Neural crest cell (in vitro differentiated cells): ENCODE measurements around the gene UROC1. TPM values are rescaled to one million over a fixed set of nuclear protein-coding genes. Genes with fewer than 3 reads are reported as not detected.
"Not testable (repeated sequence)": the region's sequence is repeated elsewhere in the genome, so short reads cannot be mapped to it uniquely, and the experiment has no call there.

ENCODE experiments used
- DNase-seq: peaks from one replicate; pipeline ENCODE4 v3.0.0; 2021; ENCODE audit warnings: low read depth, mixed read lengths, low spot score
- H3K27ac Mint-ChIP-seq: one replicate; pipeline ENCODE4 v1.8.0; 2021; ENCODE audit warnings: mild to moderate bottlenecking, mixed read lengths; ENCODE audit not compliant: unreplicated experiment
- H3K27me3 Mint-ChIP-seq: 2 replicates; pipeline ENCODE4 v1.8.0; 2021; ENCODE audit warnings: low read depth, mild to moderate bottlenecking, mixed read lengths
- H3K36me3 Mint-ChIP-seq: 2 replicates; pipeline ENCODE4 v1.8.0; 2021; ENCODE audit warnings: low read depth, mild to moderate bottlenecking, mixed read lengths
- H3K4me1 Mint-ChIP-seq: 2 replicates; pipeline ENCODE4 v1.8.0; 2021; ENCODE audit warnings: mixed read lengths
- H3K4me3 Mint-ChIP-seq: one replicate; pipeline ENCODE4 v1.8.0; 2021; ENCODE audit warnings: mild to moderate bottlenecking, mixed read lengths
- H3K9me3 Mint-ChIP-seq: 2 replicates; pipeline ENCODE4 v1.8.0; 2021; ENCODE audit warnings: mixed read lengths
- total RNA-seq: library from RNA; stranded (reverse); gene quantifications from 2 replicates; pipeline ENCODE4 v1.2.1, GENCODE V29; 2021
- TF ChIP-seq, protein P1 (sequence below): fragments of 200-600 bp; sonication (generic); conservative IDR thresholded peaks from 2 replicates; pipeline ENCODE4 v1.5.0; 2021; ENCODE audit warnings: antibody characterized with exemption, mild to moderate bottlenecking

UROC1 gene
- total RNA-seq, 1 donor from 2014 or later = not detected

GRCh38 chr3:126537116-126537729 lies 19.6 kb upstream of the UROC1 start:
- H3K4me1 Mint-ChIP-seq = no peaks in the 10 kb centered on the region
- peaks cover 39% of the 10 kb centered on the region for H3K27me3 Mint-ChIP-seq
- TF ChIP-seq, protein P1, sequence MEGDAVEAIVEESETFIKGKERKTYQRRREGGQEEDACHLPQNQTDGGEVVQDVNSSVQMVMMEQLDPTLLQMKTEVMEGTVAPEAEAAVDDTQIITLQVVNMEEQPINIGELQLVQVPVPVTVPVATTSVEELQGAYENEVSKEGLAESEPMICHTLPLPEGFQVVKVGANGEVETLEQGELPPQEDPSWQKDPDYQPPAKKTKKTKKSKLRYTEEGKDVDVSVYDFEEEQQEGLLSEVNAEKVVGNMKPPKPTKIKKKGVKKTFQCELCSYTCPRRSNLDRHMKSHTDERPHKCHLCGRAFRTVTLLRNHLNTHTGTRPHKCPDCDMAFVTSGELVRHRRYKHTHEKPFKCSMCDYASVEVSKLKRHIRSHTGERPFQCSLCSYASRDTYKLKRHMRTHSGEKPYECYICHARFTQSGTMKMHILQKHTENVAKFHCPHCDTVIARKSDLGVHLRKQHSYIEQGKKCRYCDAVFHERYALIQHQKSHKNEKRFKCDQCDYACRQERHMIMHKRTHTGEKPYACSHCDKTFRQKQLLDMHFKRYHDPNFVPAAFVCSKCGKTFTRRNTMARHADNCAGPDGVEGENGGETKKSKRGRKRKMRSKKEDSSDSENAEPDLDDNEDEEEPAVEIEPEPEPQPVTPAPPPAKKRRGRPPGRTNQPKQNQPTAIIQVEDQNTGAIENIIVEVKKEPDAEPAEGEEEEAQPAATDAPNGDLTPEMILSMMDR = no peak
- no peak overlapping the region for H3K4me3 Mint-ChIP-seq
- no peaks in the 10 kb centered on the region for H3K36me3 Mint-ChIP-seq
- no peaks in the 10 kb centered on the region for H3K9me3 Mint-ChIP-seq
- DNase-seq = no peak
- no peak overlapping the region for H3K27ac Mint-ChIP-seq

DNA sequence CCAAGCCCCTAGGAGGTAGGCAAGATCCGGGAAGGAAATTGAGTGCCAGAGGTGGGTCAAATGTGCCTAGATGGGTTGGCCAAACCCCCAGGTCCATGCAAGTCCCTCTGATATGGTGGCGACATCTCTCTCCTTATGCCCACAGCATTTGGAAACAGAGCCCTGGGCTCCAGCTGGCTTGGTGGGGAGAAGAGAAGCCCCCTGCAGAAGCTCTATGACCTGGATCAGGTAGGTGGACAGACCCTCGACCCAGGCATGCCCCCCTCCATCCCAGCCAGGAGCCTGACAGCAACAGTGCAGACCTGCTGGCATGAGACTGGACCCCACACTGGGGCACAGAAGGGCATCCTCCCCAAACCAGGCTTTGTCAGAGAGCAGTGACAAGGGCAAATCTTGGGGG lies 18.6 kb upstream of the UROC1 start:
- no peaks in the 10 kb centered on the region for H3K4me1 Mint-ChIP-seq
- H3K9me3 Mint-ChIP-seq = no peaks in the 10 kb centered on the region
- H3K27ac Mint-ChIP-seq = no peak overlapping the region
- no peak overlapping the region for H3K4me3 Mint-ChIP-seq
- H3K36me3 Mint-ChIP-seq = no peaks in the 10 kb centered on the region
- TF ChIP-seq, protein P1 = no peak
- H3K27me3 Mint-ChIP-seq = peaks cover 46% of the 10 kb centered on the region
- no peak for DNase-seq

GRCh38 chr3:126535636-126536035 lies 18.1 kb upstream of the UROC1 start:
- Mint-ChIP-seq H3K36me3 (no peaks in the 10 kb centered on the region), H3K27ac (no peak overlapping the region), H3K4me1 (no peaks in the 10 kb centered on the region), H3K4me3 (no peak overlapping the region), H3K27me3 (peaks cover 46% of the 10 kb centered on the region), H3K9me3 (no peaks in the 10 kb centered on the region)
- DNase-seq = no peak
- TF ChIP-seq, protein P1 = no peak

GRCh38 chr3:126534716-126535115 lies 17.1 kb upstream of the UROC1 start:
- H3K27ac Mint-ChIP-seq, H3K4me3 Mint-ChIP-seq, H3K9me3 Mint-ChIP-seq, DNase-seq, H3K36me3 Mint-ChIP-seq, H3K4me1 Mint-ChIP-seq: not testable (repeated sequence)
- peaks cover 46% of the 10 kb centered on the region for H3K27me3 Mint-ChIP-seq

DNA sequence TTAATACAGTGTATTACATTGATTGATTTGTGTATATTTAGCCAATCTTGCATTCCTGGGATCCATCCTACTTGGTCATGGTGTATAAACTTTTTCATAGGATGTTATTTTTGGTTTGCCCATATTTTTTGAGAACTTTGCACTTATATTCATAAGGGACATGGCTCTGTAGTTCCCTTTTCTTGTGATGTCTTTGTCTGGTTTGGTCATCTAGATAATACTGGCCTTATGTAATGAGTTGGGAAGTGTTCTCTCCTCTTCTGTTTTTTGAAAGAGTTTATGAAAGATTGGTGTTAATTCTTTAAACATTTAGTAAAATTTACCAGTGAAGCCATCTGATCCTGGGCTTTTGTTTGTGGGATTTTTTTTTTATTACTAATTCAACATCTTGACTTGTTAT lies 15.9 kb upstream of the UROC1 start:
- no peak overlapping the region for H3K27ac Mint-ChIP-seq
- peaks cover 46% of the 10 kb centered on the region for H3K27me3 Mint-ChIP-seq
- TF ChIP-seq, protein P1 = no peak
- no peaks in the 10 kb centered on the region for H3K36me3 Mint-ChIP-seq
- no peak for DNase-seq
- no peaks in the 10 kb centered on the region for H3K4me1 Mint-ChIP-seq
- no peak overlapping the region for H3K4me3 Mint-ChIP-seq
- no peaks in the 10 kb centered on the region for H3K9me3 Mint-ChIP-seq

GRCh38 chr3:126531051-126531330 lies 13.4 kb upstream of the UROC1 start:
- Mint-ChIP-seq H3K36me3 (no peaks in the 10 kb centered on the region), H3K27ac (no peak overlapping the region), H3K4me1 (no peaks in the 10 kb centered on the region), H3K9me3 (no peaks in the 10 kb centered on the region), H3K4me3 (no peak overlapping the region), H3K27me3 (peaks cover 50% of the 10 kb centered on the region)
- TF ChIP-seq, protein P1 = no peak
- DNase-seq = no peak
